HEK293 (cell line): ENCODE data around the gene SYCP2.

Experiments used
- CTCF ChIA-PET: fragments of 350-600 bp; formaldehyde crosslinking; extraction: SDS; loops from one replicate; lab custom pipeline; 2021; ENCODE audit warnings: antibody characterized with exemption; lab: Yijun Ruan, JAX
- POLR2A ChIA-PET: fragments of 300-600 bp; formaldehyde crosslinking; extraction: SDS; loops from one replicate; lab custom pipeline; 2020; ENCODE audit warnings: antibody characterized with exemption, inconsistent platforms; lab: Yijun Ruan, JAX
- H3K27ac ChIP-seq: fragments of 200-500 bp; sonication (Bioruptor generic); 2 replicates; pipeline ENCODE4 v1.5.1; 2014; ENCODE audit warnings: low read depth, low read length, control low read depth, inconsistent platforms; ENCODE audit errors: extremely low read depth
- H3K36me3 ChIP-seq, 2 experiments: fragments of 200-500 bp in 1 of 2; sonication (Bioruptor generic) in 1 of 2; 1 replicate in 1 of 2; 2 replicates in 1 of 2; pipeline ENCODE4 v1.5.1; 2014 to 2017; ENCODE audit warnings: inconsistent platforms in 2 of 2, low read length in 2 of 2; ENCODE audit not compliant: control insufficient read depth in 2 of 2, insufficient read depth in 1 of 2
- H3K4me1 ChIP-seq: fragments of 200-500 bp; sonication (Bioruptor generic); 2 replicates; pipeline ENCODE4 v1.5.1; 2014; ENCODE audit warnings: mild to moderate bottlenecking, low read length, inconsistent platforms; ENCODE audit not compliant: control insufficient read depth, insufficient read depth
- H3K4me3 ChIP-seq: 2 replicates; pipeline ENCODE4 v1.5.1; 2011; ENCODE audit warnings: low read depth, mild to moderate bottlenecking, control low read depth, low read length, moderate library complexity
- H3K9me3 ChIP-seq: fragments of 200-500 bp; sonication (Bioruptor generic); 2 replicates; pipeline ENCODE4 v1.5.1; 2014; ENCODE audit warnings: low read depth, low read length, inconsistent platforms; ENCODE audit not compliant: control insufficient read depth, insufficient read depth
- GLIS2 ChIP-seq: fragments of 450-650 bp; formaldehyde crosslinking; IDR thresholded peaks from 2 replicates; pipeline ENCODE4 v1.5.1; 2016; ENCODE audit warnings: missing biosample characterization, missing genetic modification characterization
- IKZF3 ChIP-seq: fragments of 450-650 bp; IDR thresholded peaks from 2 replicates; pipeline ENCODE4 v1.5.0; 2018; ENCODE audit warnings: missing biosample characterization, mild to moderate bottlenecking, missing genetic modification characterization, moderate library complexity
- KLF16 ChIP-seq: fragments of 450-650 bp; formaldehyde crosslinking; IDR thresholded peaks from 2 replicates; pipeline ENCODE4 v1.5.1; 2017; ENCODE audit warnings: missing biosample characterization, missing genetic modification characterization
- KLF8 ChIP-seq: fragments of 450-650 bp; formaldehyde crosslinking; IDR thresholded peaks from 2 replicates; pipeline ENCODE4 v1.5.1; 2016; ENCODE audit warnings: missing biosample characterization, missing genetic modification characterization
- KLF9 ChIP-seq: fragments of 450-650 bp; formaldehyde crosslinking; IDR thresholded peaks from 2 replicates; pipeline ENCODE4 v1.5.1; 2016; ENCODE audit warnings: missing biosample characterization, missing genetic modification characterization, low read depth
- MYNN ChIP-seq: fragments of 450-650 bp; formaldehyde crosslinking; IDR thresholded peaks from 2 replicates; pipeline ENCODE4 v1.5.1; 2016; ENCODE audit warnings: missing biosample characterization, missing genetic modification characterization, borderline replicate concordance
- SP3 ChIP-seq: fragments of 450-650 bp; formaldehyde crosslinking; IDR thresholded peaks from 2 replicates; pipeline ENCODE4 v1.5.1; 2016; ENCODE audit warnings: missing biosample characterization, missing genetic modification characterization
- YY2 ChIP-seq: fragments of 450-650 bp; formaldehyde crosslinking; IDR thresholded peaks from 2 replicates; pipeline ENCODE4 v1.5.1; 2016; ENCODE audit warnings: missing biosample characterization, missing genetic modification characterization
- ZBTB17 ChIP-seq: fragments of 450-650 bp; formaldehyde crosslinking; IDR thresholded peaks from 2 replicates; pipeline ENCODE4 v1.5.1; 2016; ENCODE audit warnings: missing biosample characterization, missing genetic modification characterization
- ZBTB48 ChIP-seq: fragments of 450-650 bp; formaldehyde crosslinking; IDR thresholded peaks from 2 replicates; pipeline ENCODE4 v1.5.1; 2016; ENCODE audit warnings: missing biosample characterization, missing genetic modification characterization
- ZBTB7A ChIP-seq: fragments of 450-650 bp; formaldehyde crosslinking; IDR thresholded peaks from 2 replicates; pipeline ENCODE4 v1.5.1; 2016; ENCODE audit warnings: low read depth, missing biosample characterization, missing genetic modification characterization
- ZFHX2 ChIP-seq: fragments of 450-650 bp; formaldehyde crosslinking; conservative IDR thresholded peaks from 2 replicates; pipeline ENCODE4 v1.5.1; 2016; ENCODE audit warnings: missing biosample characterization, missing genetic modification characterization
- ZFP3 ChIP-seq: fragments of 450-650 bp; formaldehyde crosslinking; IDR thresholded peaks from 2 replicates; pipeline ENCODE4 v1.5.1; 2016; ENCODE audit warnings: low read depth, missing biosample characterization, missing genetic modification characterization
- ZFP41 ChIP-seq: fragments of 450-650 bp; formaldehyde crosslinking; IDR thresholded peaks from 2 replicates; pipeline ENCODE4 v1.5.1; 2016; ENCODE audit warnings: missing biosample characterization, missing genetic modification characterization, borderline replicate concordance
- ZIC2 ChIP-seq: fragments of 450-650 bp; formaldehyde crosslinking; IDR thresholded peaks from 2 replicates; pipeline ENCODE4 v1.5.1; 2016; ENCODE audit warnings: missing biosample characterization, missing genetic modification characterization
- ZNF121 ChIP-seq: fragments of 450-650 bp; formaldehyde crosslinking; IDR thresholded peaks from 2 replicates; pipeline ENCODE4 v1.5.1; 2016; ENCODE audit warnings: missing biosample characterization, missing genetic modification characterization
- ZNF133 ChIP-seq: fragments of 450-650 bp; formaldehyde crosslinking; IDR thresholded peaks from 2 replicates; pipeline ENCODE4 v1.5.1; 2016; ENCODE audit warnings: missing biosample characterization, missing genetic modification characterization
- ZNF146 ChIP-seq: fragments of 450-650 bp; formaldehyde crosslinking; IDR thresholded peaks from 2 replicates; pipeline ENCODE4 v1.5.1; 2016; ENCODE audit warnings: missing biosample characterization, missing genetic modification characterization
- ZNF184 ChIP-seq: fragments of 450-650 bp; IDR thresholded peaks from 2 replicates; pipeline ENCODE4 v1.5.1; 2018; ENCODE audit warnings: missing biosample characterization, mild to moderate bottlenecking, missing genetic modification characterization
- ZNF280D ChIP-seq: fragments of 450-650 bp; formaldehyde crosslinking; IDR thresholded peaks from 2 replicates; pipeline ENCODE4 v1.5.1; 2016; ENCODE audit warnings: missing biosample characterization, missing genetic modification characterization
- ZNF341 ChIP-seq: fragments of 450-650 bp; formaldehyde crosslinking; IDR thresholded peaks from 2 replicates; pipeline ENCODE4; 2016; ENCODE audit warnings: low read depth, missing biosample characterization, missing genetic modification characterization
- ZNF394 ChIP-seq: fragments of 450-650 bp; formaldehyde crosslinking; IDR thresholded peaks from 2 replicates; pipeline ENCODE4 v1.5.1; 2016; ENCODE audit warnings: missing biosample characterization, missing genetic modification characterization, mild to moderate bottlenecking, moderate library complexity, borderline replicate concordance
- ZNF488 ChIP-seq: fragments of 450-650 bp; formaldehyde crosslinking; IDR thresholded peaks from 2 replicates; pipeline ENCODE4 v1.5.1; 2016; ENCODE audit warnings: missing biosample characterization, missing genetic modification characterization
- ZNF521 ChIP-seq: fragments of 450-650 bp; formaldehyde crosslinking; IDR thresholded peaks from 2 replicates; pipeline ENCODE4 v1.5.1; 2017; ENCODE audit warnings: missing biosample characterization, mild to moderate bottlenecking, missing genetic modification characterization
- ZNF561 ChIP-seq: fragments of 450-650 bp; IDR thresholded peaks from 2 replicates; pipeline ENCODE4 v1.5.1; 2018; ENCODE audit warnings: missing biosample characterization, missing genetic modification characterization, borderline replicate concordance
- ZNF626 ChIP-seq: fragments of 450-650 bp; sonication (Bioruptor Pico); formaldehyde crosslinking; IDR thresholded peaks from 2 replicates; pipeline ENCODE4 v1.5.1; 2018; ENCODE audit warnings: missing biosample characterization, missing genetic modification characterization, inconsistent platforms
- ZNF660 ChIP-seq: fragments of 450-650 bp; IDR thresholded peaks from 2 replicates; pipeline ENCODE4 v1.5.1; 2018; ENCODE audit warnings: missing biosample characterization, mild to moderate bottlenecking, missing genetic modification characterization
- ZNF776 ChIP-seq: fragments of 450-650 bp; formaldehyde crosslinking; IDR thresholded peaks from 2 replicates; pipeline ENCODE4 v1.5.0; 2017; ENCODE audit warnings: missing biosample characterization, missing genetic modification characterization, borderline replicate concordance
- ZNF830 ChIP-seq: fragments of 450-650 bp; IDR thresholded peaks from 2 replicates; pipeline ENCODE4 v1.5.0; 2018; ENCODE audit warnings: missing biosample characterization, missing genetic modification characterization, low read depth, mild to moderate bottlenecking, moderate library complexity
- ZSCAN23 ChIP-seq: fragments of 450-650 bp; formaldehyde crosslinking; IDR thresholded peaks from 2 replicates; pipeline ENCODE4 v1.5.1; 2016; ENCODE audit warnings: missing biosample characterization, missing genetic modification characterization
- TF ChIP-seq, protein P1 (sequence below): fragments of 450-650 bp; formaldehyde crosslinking; IDR thresholded peaks from 2 replicates; pipeline ENCODE4 v1.5.1; 2016; ENCODE audit warnings: missing biosample characterization, missing genetic modification characterization
- TF ChIP-seq, protein P2 (sequence below): sonication (generic); formaldehyde crosslinking; IDR thresholded peaks from 2 replicates; pipeline ENCODE4 v1.8.1; 2022; ENCODE audit warnings: mild to moderate bottlenecking, moderate library complexity, missing genetic modification reagents

SYCP2 gene

DNA sequence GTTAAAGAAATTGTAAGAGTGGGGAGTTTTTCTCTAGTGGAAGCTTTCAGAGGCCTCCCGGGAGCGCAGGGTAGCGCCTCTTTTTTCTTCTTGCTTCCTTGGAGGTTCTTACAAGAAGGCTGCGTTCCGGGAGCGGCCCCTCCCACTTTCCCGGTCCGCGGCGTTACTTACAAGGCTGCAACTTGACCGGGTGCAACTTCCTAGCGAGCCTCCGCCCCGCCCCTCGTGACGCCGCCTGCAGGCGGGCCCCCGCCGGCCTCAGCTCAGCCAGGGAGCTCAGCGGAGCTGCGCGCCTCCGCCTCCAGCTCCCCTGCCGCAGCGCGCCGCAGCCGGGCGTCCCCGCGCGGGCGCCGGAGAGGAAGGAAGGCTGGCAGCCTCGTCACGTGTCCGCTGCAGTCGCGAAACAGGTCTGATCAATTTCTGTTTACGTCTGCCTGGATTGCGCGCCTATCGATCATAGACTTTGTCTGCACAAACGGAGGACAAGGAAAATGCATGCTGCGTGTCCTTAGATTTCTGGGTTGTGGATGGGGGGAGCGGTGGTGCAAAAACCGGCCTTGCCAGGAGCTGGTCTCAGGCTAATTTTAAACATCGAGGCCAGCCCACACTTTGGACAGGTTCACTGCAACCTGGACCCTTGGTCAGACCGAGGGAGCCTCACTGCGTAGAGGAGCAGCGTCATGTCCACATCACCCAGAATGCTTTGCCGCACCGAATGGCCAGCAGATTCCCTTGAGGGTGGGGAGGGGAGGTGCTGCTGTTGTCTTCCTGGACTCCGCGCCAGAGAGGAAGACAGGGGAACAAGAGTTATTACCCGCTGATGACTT, 6.9 kb upstream of the SYCP2 start, which contains the start of the genes FAM217B and PPP1R3D:
TSS of gene FAM217B (plus strand) at position 261 of the 827 bp plus-strand sequence. CDS start 3,555 bp downstream, outside the sequence.
TSS of gene PPP1R3D (minus strand) at position 177 of the 827 bp plus-strand sequence. CDS start 374 bp downstream, outside the sequence.
- ChIA-PET CTCF (interaction anchor here (0.6 to 1.6 kb wide), 8 partner anchors 9 to 1068 kb away, joined by 3 to 8 read pairs (median 4); no protein-coding TSS in a partner anchor), POLR2A (interaction anchor here (0.6 to 2.8 kb wide), 14 partner anchors 10 to 366 kb away, joined by 3 to 8 read pairs (median 4); partner anchors contain the start of gene CDH26)
- Histone ChIP-seq H3K27ac (peak within 1 kb of the TSS; percentile 93), H3K9me3 (no peaks in the 10 kb centered on the region), H3K36me3 (peaks cover 14 to 33% of the 10 kb centered on the region in 2 experiments; a peak in 2 of 3 replicates), H3K4me1 (peaks cover 12% of the 10 kb centered on the region), H3K4me3 (peak within 1 kb of the TSS; percentile 50)
- TF ChIP-seq ZNF830 (no peak), ZSCAN23 (tag by site-specific recombination) (no peak), ZBTB7A (tag by site-specific recombination) (no peak), ZNF184 (tag by site-specific recombination) (no peak), KLF8 (tag by site-specific recombination) (peak; percentile 44; the same call in 1 of the 2 replicates), ZNF146 (tag by site-specific recombination) (peak; percentile 40; the same call in 1 of the 2 replicates), ZBTB17 (tag by site-specific recombination) (peak; percentile 98), ZNF280D (tag by site-specific recombination) (no peak), ZFP3 (tag by site-specific recombination) (no peak), ZNF341 (tag by site-specific recombination) (peak; percentile 87), ZNF121 (no peak), ZNF561 (tag by site-specific recombination) (0 out of 2 replicates have a peak, but pooled peaks have one; percentile 38), MYNN (tag by site-specific recombination) (no peak), ZNF626 (tag by site-specific recombination) (no peak), SP3 (tag by site-specific recombination) (peak; percentile 39; the same call in 1 of the 2 replicates), ZFP41 (tag by site-specific recombination) (no peak), ZBTB48 (peak; percentile 85), YY2 (tag by site-specific recombination) (no peak), KLF9 (tag by site-specific recombination) (peak; percentile 82), ZNF488 (no peak), ZIC2 (tag by site-specific recombination) (no peak; the same call in 1 of the 2 replicates), ZNF133 (tag by site-specific recombination) (no peak), KLF16 (peak; percentile 50; the same call in 1 of the 2 replicates), ZNF660 (0 out of 2 replicates have a peak, but pooled peaks have one; percentile 39), IKZF3 (peak; percentile 76), ZNF776 (no peak), ZFHX2 (tag by site-specific recombination) (peak; percentile 24; the same call in 1 of the 2 replicates), ZNF521 (tag by site-specific recombination) (no peak), GLIS2 (tag by site-specific recombination) (peak; percentile 66), ZNF394 (tag by site-specific recombination) (peak; percentile 92)
- TF ChIP-seq, protein P1, sequence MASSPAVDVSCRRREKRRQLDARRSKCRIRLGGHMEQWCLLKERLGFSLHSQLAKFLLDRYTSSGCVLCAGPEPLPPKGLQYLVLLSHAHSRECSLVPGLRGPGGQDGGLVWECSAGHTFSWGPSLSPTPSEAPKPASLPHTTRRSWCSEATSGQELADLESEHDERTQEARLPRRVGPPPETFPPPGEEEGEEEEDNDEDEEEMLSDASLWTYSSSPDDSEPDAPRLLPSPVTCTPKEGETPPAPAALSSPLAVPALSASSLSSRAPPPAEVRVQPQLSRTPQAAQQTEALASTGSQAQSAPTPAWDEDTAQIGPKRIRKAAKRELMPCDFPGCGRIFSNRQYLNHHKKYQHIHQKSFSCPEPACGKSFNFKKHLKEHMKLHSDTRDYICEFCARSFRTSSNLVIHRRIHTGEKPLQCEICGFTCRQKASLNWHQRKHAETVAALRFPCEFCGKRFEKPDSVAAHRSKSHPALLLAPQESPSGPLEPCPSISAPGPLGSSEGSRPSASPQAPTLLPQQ (tag by site-specific recombination) = peak; percentile 47; the same call in 1 of the 2 replicates
- TF ChIP-seq, protein P2, sequence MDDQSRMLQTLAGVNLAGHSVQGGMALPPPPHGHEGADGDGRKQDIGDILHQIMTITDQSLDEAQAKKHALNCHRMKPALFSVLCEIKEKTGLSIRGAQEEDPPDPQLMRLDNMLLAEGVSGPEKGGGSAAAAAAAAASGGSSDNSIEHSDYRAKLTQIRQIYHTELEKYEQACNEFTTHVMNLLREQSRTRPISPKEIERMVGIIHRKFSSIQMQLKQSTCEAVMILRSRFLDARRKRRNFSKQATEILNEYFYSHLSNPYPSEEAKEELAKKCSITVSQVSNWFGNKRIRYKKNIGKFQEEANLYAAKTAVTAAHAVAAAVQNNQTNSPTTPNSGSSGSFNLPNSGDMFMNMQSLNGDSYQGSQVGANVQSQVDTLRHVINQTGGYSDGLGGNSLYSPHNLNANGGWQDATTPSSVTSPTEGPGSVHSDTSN (CRISPR knock-in tag) = 0 out of 2 replicates have a peak, but pooled peaks have one; percentile 41
